ENCODE measurements around the gene PTMA.
"Not testable (repeated sequence)": the region's sequence is repeated elsewhere in the genome, so short reads cannot be mapped to it uniquely, and the experiment has no call there.

The PTMA gene

GRCh38 chr2:231707927-231708772, at the start of gene PTMA:
TSS of gene PTMA (plus strand) at chr2:231708525. CDS start at chr2:231708707, 182 bp downstream.
- peak; percentile 100 for DNase-seq

DNA sequence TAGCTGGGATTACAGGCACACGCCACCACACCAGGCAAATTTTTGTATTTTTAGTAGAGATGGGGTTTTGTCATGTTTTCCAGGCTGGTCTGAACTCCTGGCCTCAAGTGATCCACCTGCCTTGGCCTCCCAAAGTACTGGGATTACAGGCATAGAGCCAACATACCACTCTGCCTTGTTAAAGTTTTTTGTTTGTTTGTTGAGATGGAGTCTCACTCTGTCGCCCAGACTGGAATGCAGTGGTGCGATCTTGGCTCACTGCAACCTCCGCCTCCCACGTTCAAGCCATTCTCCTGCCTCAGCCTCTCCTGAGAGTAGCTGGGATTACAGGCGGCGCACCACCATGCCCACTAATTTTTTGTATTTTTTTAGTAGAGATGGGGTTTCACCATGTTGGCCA, 48.3 kb upstream of the PTMA start:
- not testable (repeated sequence) for DNase-seq

- DNase-seq, result no peak
Observed at GRCh38 chr2:231660860-231661259, 47.5 kb upstream of the PTMA start.

- no peak for DNase-seq
Observed at GRCh38 chr2:231661422-231662027, 46.8 kb upstream of the PTMA start.

- peak; percentile 96 for DNase-seq
Observed at GRCh38 chr2:231662028-231662810, 46.1 kb upstream of the PTMA start.

GRCh38 chr2:231662811-231663457, 45.4 kb upstream of the PTMA start:
- DNase-seq, result no peak

GRCh38 chr2:231663458-231664212, 44.7 kb upstream of the PTMA start:
- no peak for DNase-seq

- DNase-seq, result no peak
Observed at GRCh38 chr2:231664727-231665126, 43.6 kb upstream of the PTMA start.

DNA sequence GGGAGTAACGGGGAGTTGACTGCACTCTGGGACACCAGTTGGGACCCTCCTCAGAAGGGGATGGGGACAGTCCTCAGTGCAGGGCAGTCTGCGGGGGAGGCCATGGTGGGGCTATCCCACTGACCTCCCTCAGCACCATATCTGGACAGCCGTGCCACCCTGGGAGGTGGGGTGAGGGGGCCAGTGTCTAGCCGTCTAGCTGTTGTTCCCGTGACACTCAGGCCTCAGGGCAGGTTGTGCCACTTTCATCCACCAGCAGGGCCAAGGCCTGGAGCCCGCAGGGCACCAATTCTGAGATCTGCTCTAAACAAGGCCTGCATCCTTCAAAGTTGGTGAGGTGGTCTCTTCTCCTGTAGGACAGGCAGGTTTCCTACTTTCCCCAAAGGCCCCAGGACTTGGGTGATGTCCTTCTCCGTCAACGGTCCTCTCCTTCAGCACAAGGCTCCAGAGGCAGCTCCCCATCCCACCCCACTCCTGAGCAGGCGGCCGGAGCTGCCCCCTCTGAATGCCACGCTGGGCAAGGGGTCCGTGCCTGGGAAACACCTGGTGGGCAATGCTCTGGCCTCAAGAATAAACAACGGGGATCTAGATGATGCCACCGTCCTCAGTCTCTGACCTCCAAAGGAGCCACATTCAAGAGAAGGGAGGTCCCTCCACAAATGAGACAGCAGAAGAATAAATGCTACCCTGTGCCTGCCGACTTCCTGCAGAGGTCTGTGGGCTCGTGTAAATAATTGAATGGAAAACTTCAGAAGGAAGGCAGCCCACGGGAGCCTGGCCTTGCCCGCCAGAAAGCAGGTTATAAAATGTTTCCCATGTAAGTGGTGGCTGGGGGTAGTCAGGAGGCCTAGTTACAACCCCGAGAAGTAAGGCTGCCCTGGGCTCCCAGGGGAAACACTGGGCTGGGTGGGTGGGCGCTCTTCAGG, 42.8 kb upstream of the PTMA start:
- no peak for DNase-seq

DNA sequence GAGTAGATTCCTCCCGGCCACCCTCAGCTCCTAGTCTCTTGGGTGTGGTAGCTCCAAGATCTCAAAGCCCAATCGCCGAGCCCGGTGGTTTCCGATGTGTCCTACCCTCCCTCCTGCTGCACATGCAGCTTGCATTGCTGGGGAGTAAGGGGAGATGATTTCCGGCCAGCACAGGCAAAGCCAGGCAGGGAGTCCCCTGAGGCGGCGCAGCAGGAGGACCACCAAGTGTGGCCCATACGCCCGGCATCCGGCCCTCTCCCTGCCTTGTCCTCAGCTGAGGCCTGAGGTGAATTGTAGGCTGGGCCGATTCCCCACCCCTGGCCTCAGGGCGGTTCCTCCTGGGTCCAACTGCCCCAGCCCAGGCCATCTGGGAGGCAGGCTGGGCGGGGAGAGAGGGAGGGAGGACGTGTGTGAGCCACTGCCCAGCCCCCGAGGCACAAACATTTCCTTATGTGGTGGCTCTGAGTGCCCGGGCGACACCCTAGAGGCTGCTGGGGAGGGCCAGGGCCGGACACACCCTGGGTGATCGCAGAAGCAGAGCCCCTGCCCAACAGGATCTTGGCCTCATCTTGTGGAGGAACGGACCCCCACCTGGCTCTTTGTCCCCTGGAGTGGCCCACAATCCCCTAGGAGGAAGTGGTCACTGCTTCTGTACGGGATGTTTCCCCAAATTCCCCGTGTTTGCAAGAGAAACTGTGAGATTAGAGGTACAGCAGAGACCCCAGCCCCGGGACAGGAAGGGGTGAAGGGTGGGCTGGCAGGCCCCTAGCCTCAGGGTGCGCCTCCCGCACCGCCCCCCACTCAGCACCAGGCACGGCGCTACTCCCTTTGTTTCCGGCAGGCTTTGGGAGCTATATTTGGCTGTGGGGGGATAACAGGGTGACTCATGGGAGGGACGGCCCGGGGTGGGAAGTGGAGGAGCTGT, 41.9 kb upstream of the PTMA start:
- no peak for DNase-seq

DNA sequence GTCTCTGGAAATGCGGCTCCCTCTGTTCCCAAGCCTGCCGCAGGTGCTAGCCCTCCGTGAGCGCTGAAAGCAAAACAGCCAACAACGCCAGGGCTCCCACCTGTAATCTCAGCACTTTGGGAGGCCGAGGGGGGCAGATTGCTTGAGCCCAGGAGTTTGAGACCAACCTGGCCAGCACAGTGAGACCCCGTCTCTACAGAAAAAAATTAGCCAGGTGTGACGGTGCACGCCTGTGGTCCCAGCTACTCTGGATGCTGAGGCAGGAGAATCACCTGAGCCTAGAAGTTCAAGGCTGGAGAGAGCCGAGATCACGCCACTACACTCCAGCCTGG, 41.3 kb upstream of the PTMA start:
- no peak for DNase-seq

- no peak for DNase-seq
Observed at GRCh38 chr2:231667496-231667895, 40.8 kb upstream of the PTMA start.

DNA sequence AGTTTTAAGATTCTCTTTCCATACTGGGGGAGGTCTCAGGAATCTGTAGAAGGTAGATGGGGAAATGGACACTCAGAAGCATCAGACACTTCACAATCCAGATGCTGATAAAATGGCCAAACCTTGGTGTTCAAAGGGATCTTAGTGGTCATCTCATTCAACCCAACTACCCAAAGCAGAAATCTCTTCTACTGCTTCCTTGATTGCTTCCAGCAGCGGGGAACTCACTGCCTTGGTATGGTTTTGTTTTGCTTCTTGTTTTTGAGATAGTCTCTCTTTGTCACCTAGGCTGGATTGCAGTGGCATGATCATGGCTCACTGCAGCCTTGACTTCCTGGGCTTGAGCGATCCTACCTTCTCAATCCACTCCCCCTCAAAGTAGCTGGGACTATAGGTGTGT, 39.3 kb upstream of the PTMA start:
- no peak for DNase-seq

GRCh38 chr2:231671270-231672050, 36.9 kb upstream of the PTMA start:
- no peak for DNase-seq

GRCh38 chr2:231672617-231673347, 35.5 kb upstream of the PTMA start:
- DNase-seq, result no peak

DNA sequence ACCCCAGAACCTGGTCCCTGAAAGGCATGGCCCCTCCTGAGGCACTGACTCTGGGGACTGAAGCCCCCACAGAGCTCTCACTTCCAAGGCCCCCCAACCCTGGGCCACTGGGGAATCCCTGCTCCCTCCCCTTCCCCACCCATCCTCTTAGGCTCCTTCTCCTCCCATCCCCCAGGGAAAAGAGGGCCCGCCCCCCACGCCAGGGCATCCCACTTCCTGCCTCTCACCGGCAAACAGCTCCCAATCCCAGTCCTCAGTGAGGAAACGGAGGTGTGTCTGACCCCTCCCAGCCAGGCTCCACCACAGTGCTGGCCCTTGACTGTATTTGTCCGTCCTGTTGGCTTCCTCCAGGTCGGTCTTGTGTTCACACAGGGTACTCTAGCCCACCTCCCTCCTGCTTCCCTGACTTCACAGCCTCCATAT, 35.0 kb upstream of the PTMA start:
- DNase-seq, result no peak

- DNase-seq, result peak; percentile 63
Observed at GRCh38 chr2:231674587-231675338, 33.6 kb upstream of the PTMA start.

- no peak for DNase-seq
Observed at GRCh38 chr2:231676243-231676642, 32.1 kb upstream of the PTMA start.

Data from stimulated activated CD4-positive, alpha-beta T cell treated with anti-CD3 and anti-CD28 coated beads, Interleukin-1b, Interleukin-23, amount 100 ng/mL, for 48 hours (primary cell).